IPS-20b (cell line): ENCODE results near the gene ERCC8.
"Not testable (repeated sequence)": the region's sequence is repeated elsewhere in the genome, so short reads cannot be mapped to it uniquely, and the experiment has no call there.

ENCODE experiments used
- H3K27ac ChIP-seq: one replicate; pipeline ENCODE4 v1.5.1; 2013; ENCODE audit warnings: low read length
- H3K27me3 ChIP-seq: 2 replicates; pipeline ENCODE4 v1.6.1; 2013; ENCODE audit warnings: mild to moderate bottlenecking, low read length, inconsistent platforms; ENCODE audit not compliant: insufficient read depth
- H3K36me3 ChIP-seq: 2 replicates; pipeline ENCODE4 v1.6.1; 2013; ENCODE audit warnings: low read depth, mild to moderate bottlenecking, inconsistent platforms, low read length, moderate library complexity; ENCODE audit not compliant: insufficient read depth
- H3K4me1 ChIP-seq: 2 replicates; pipeline ENCODE4 v1.6.1; 2013; ENCODE audit warnings: mild to moderate bottlenecking, control low read depth, inconsistent platforms, low read length, moderate library complexity; ENCODE audit not compliant: insufficient read depth
- H3K4me3 ChIP-seq: 2 replicates; pipeline ENCODE4 v1.5.1; 2013; ENCODE audit warnings: mild to moderate bottlenecking, low read length, inconsistent platforms
- H3K9ac ChIP-seq: 2 replicates; pipeline ENCODE4 v1.6.1; 2013; ENCODE audit warnings: low read depth, mild to moderate bottlenecking, inconsistent platforms, low read length, moderate library complexity
- H3K9me3 ChIP-seq: 2 replicates; pipeline ENCODE4 v1.6.1; 2013; ENCODE audit warnings: mild to moderate bottlenecking, low read depth, low read length, inconsistent platforms; ENCODE audit not compliant: insufficient read depth

Gene ERCC8

DNA sequence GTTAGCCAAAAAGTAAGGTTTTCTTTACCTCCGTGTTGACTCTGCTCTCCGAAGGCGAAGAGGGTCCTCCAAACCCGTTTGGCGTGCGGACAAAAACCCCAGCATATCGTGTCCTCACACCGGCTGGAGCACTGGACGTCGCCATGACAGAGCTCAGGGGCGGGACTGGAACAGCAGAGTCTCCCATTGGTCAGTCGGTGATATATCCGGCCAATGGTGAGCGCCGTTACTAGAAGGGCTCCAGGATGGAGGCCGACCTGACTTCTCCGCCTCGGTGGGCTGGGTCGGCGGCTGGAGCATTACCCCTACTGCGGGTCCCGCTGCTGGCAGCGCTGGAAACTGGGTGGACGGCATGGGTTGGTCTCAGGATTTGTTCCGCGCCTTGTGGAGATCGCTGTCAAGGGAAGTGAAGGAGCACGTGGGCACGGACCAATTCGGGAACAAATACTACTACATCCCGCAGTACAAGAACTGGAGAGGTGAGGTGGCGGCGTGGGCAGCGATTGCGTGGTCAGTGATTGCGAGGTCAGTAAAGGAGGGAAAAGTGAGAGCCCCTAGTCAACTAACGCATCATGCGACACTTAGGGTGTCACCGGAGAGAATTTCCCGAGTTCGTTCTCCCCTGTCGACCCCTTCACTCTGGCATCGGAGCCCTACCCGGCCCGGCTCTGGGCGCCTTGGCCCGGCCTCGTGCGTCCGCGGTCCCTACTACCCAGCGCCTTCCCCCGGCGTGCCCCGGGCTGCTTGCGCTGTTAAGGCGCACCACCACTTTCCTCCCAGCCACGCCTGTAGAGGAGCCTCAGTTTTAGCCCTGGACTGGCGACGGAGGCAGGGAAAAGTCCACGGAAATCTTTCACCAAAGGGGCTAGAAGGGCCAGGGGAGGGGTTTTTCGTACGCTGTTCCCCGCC, at the start of gene ERCC8, which contains the start of gene NDUFAF2:
ERCC8 (minus strand) TSS at position 167 of the 909 bp plus-strand sequence; CDS start at position 105, 62 bp downstream.
NDUFAF2 (plus strand) TSS at position 302 of the 909 bp plus-strand sequence; CDS start at position 353, 51 bp downstream.
- H3K4me3 ChIP-seq: peak within 1 kb of the TSS; percentile 99
- peaks cover 14% of the 10 kb centered on the region for H3K27me3 ChIP-seq
- peak within 1 kb of the TSS; percentile 88 for H3K9ac ChIP-seq
- H3K9me3 ChIP-seq: no peaks in the 10 kb centered on the region
- H3K4me1 ChIP-seq: no peaks in the 10 kb centered on the region
- peaks cover 6% of the 10 kb centered on the region; the same call in 1 of the 2 replicates for H3K36me3 ChIP-seq
- H3K27ac ChIP-seq: no peak within 1 kb of the TSS

GRCh38 chr5:60993875-60994571, 49.2 kb upstream of the ERCC8 start:
- H3K9ac ChIP-seq: no peak overlapping the region
- no peaks in the 10 kb centered on the region for H3K4me1 ChIP-seq
- H3K27me3 ChIP-seq: no peaks in the 10 kb centered on the region
- H3K36me3 ChIP-seq: peaks cover 7% of the 10 kb centered on the region; the same call in 1 of the 2 replicates
- H3K27ac ChIP-seq: no peak overlapping the region
- peaks cover 18% of the 10 kb centered on the region for H3K9me3 ChIP-seq
- H3K4me3 ChIP-seq: no peak overlapping the region

- Histone ChIP-seq H3K4me1 (no peaks in the 10 kb centered on the region), H3K27ac (no peak overlapping the region), H3K4me3 (no peak overlapping the region), H3K36me3 (peaks cover 7% of the 10 kb centered on the region; the same call in 1 of the 2 replicates), H3K9me3 (peaks cover 18% of the 10 kb centered on the region), H3K27me3 (no peaks in the 10 kb centered on the region), H3K9ac (no peak overlapping the region)
Measured at GRCh38 chr5:60993425-60993824, 48.6 kb upstream of the ERCC8 start.

GRCh38 chr5:60992871-60993270, 48.0 kb upstream of the ERCC8 start:
- H3K36me3 ChIP-seq: peaks cover 7% of the 10 kb centered on the region; the same call in 1 of the 2 replicates
- no peaks in the 10 kb centered on the region for H3K4me1 ChIP-seq
- peaks cover 18% of the 10 kb centered on the region for H3K9me3 ChIP-seq
- H3K27ac ChIP-seq: no peak overlapping the region
- no peaks in the 10 kb centered on the region for H3K27me3 ChIP-seq
- no peak overlapping the region for H3K4me3 ChIP-seq
- no peak overlapping the region for H3K9ac ChIP-seq

GRCh38 chr5:60989790-60990189, 44.9 kb upstream of the ERCC8 start:
- Histone ChIP-seq H3K9me3 (peaks cover 18% of the 10 kb centered on the region), H3K27ac (no peak overlapping the region), H3K36me3 (peaks cover 7% of the 10 kb centered on the region; the same call in 1 of the 2 replicates), H3K4me1 (no peaks in the 10 kb centered on the region), H3K4me3 (no peak overlapping the region), H3K27me3 (no peaks in the 10 kb centered on the region), H3K9ac (no peak overlapping the region)

DNA sequence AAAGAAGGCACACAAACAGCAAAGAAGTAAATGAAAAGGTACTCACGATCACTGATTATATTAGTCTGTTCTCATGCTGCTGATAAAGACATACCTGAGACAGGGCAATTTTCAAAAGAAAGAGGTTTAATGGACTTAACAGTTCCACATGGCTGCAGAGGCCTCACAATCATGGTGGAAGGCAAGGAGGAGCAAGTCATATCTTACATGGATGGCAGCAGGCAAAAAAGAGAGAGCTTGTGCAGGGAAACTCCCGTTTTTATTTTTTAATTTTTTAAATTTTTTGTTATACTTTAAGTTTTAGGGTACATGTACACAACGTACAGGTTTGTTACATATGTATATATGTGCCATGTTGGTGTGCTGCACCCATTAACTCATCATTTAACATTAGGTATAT, 37.3 kb upstream of the ERCC8 start:
- not testable (repeated sequence) for H3K4me3 ChIP-seq, H3K36me3 ChIP-seq, H3K4me1 ChIP-seq, H3K9ac ChIP-seq, H3K27ac ChIP-seq, H3K9me3 ChIP-seq, H3K27me3 ChIP-seq

DNA sequence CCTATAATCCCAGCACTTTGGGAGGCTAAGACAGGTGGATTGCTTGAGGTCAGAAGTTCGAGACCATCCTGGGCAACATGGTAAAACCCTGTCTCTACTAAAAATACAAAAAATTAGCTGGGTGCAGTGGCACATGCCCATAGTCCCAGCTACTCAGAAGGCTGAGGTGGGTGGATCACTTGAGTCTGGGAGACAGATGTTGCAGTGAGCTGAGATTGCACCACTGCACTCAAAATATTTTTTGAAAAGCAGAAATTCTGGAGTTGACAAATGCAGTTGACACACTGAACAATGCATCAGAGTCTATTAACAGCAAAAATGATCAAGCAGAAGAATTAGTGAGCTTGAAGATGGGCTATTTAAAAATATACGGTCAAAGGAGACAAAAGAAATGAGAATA, 35.6 kb upstream of the ERCC8 start:
- H3K27me3 ChIP-seq: no peaks in the 10 kb centered on the region
- H3K4me1 ChIP-seq: no peaks in the 10 kb centered on the region
- H3K27ac ChIP-seq: no peak overlapping the region
- H3K9ac ChIP-seq: no peak overlapping the region
- no peaks in the 10 kb centered on the region for H3K36me3 ChIP-seq
- H3K9me3 ChIP-seq: 0 out of 2 replicates have a peak, but pooled peaks cover 3% of the 10 kb centered on the region
- no peak overlapping the region for H3K4me3 ChIP-seq

DNA sequence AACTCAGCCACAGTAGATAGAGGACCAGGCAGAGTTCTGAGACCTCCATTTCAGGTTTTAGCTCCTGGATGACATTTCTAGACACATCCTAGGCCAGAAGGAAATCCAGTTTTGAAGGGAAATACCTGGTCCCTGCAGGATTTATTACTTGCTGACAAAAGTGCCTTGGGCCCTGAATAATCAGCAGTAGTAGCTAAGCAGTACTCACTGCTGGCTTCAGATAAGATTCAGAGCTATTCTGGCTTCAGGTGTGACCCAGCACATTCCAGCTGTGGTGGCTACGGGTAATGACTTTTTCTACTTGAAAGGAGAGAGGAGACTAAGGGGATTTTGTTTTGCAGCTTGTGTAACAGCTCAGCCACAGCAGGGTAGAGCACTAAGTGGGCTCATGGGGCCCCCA, 34.1 kb upstream of the ERCC8 start:
- H3K27ac ChIP-seq: no peak overlapping the region
- no peaks in the 10 kb centered on the region for H3K36me3 ChIP-seq
- no peaks in the 10 kb centered on the region for H3K4me1 ChIP-seq
- H3K9ac ChIP-seq: no peak overlapping the region
- no peak overlapping the region for H3K4me3 ChIP-seq
- 0 out of 2 replicates have a peak, but pooled peaks cover 3% of the 10 kb centered on the region for H3K9me3 ChIP-seq
- H3K27me3 ChIP-seq: no peaks in the 10 kb centered on the region

- no peaks in the 10 kb centered on the region for H3K27me3 ChIP-seq
- H3K9ac ChIP-seq: no peak overlapping the region
- no peaks in the 10 kb centered on the region for H3K36me3 ChIP-seq
- no peak overlapping the region for H3K4me3 ChIP-seq
- 0 out of 2 replicates have a peak, but pooled peaks cover 3% of the 10 kb centered on the region for H3K9me3 ChIP-seq
- H3K4me1 ChIP-seq: no peaks in the 10 kb centered on the region
- no peak overlapping the region for H3K27ac ChIP-seq
Measured at GRCh38 chr5:60977956-60978737, 33.3 kb upstream of the ERCC8 start.

DNA sequence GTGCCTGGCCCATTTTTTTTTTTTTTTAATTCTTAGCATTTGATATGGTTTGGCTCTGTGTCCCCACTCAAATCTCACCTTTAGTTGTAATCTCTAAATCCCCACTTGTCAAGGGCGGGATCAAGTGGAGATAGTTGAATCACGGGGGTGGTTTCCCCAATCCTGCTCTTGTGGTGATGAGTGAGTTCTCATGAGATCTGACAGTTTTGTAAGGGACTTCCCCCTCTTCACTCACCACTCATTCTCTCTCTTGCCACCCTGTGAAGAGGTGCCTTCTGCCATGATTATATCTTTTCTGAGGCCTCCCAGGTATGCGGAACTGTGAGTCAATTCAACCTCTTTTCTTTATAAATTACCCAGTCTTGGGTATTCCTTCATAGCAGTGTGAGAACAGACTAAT, 27.4 kb upstream of the ERCC8 start:
- Histone ChIP-seq H3K4me1 (no peaks in the 10 kb centered on the region), H3K4me3 (no peak overlapping the region), H3K27ac (no peak overlapping the region), H3K9me3 (no peaks in the 10 kb centered on the region), H3K9ac (no peak overlapping the region), H3K27me3 (no peaks in the 10 kb centered on the region), H3K36me3 (no peaks in the 10 kb centered on the region)

- Histone ChIP-seq H3K4me3 (no peak overlapping the region), H3K9me3 (peaks cover 3% of the 10 kb centered on the region; the same call in 1 of the 2 replicates), H3K27me3 (no peaks in the 10 kb centered on the region), H3K27ac (no peak overlapping the region), H3K9ac (no peak overlapping the region), H3K4me1 (no peaks in the 10 kb centered on the region), H3K36me3 (no peaks in the 10 kb centered on the region)
Measured at GRCh38 chr5:60961685-60962084, 16.8 kb upstream of the ERCC8 start.
